OCI-LY7 (cell line): Measurements from ENCODE around the gene OR8B2.

ENCODE experiments used
- CTCF ChIP-seq: fragments of 200-600 bp; sonication (generic); conservative IDR thresholded peaks from 2 replicates; pipeline ENCODE4 v1.5.1; 2014; ENCODE audit warnings: mild to moderate bottlenecking, antibody characterized with exemption, low read length, moderate library complexity, mixed read lengths
- EZH2phosphoT487 ChIP-seq: fragments of 200-600 bp; sonication (generic); IDR thresholded peaks from 2 replicates; pipeline ENCODE4 v1.6.1; 2018; ENCODE audit warnings: low read depth, borderline replicate concordance, mild to moderate bottlenecking, mixed run types, antibody characterized with exemption, low read length, moderate library complexity, mixed read lengths

GRCh38 chr11:124402326-124402922 lies 18.1 kb upstream of the OR8B2 start:
- peak; percentile 90 for TF ChIP-seq CTCF
- no peak for TF ChIP-seq EZH2phosphoT487
